H54 (cell line): ENCODE measurements around the gene IGSF21.

ENCODE experiments used
- DNase-seq: peaks from one replicate; pipeline ENCODE4 v3.0.0; 2011; ENCODE audit warnings: low spot score, mixed read lengths; ENCODE audit not compliant: insufficient read length
- FAIRE-seq: peaks from 3 replicates; lab custom pipeline; 2011; peaks lifted over from hg19 to GRCh38; lab: Jason Lieb, UNC
- POLR2A ChIP-seq: IDR thresholded peaks from 2 replicates; pipeline ENCODE4 v1.6.1; 2011; ENCODE audit warnings: low read depth, mild to moderate bottlenecking, low read length

IGSF21 gene

GRCh38 chr1:18401921-18402320, 294.3 kb downstream of the IGSF21 start:
- no peak for FAIRE-seq

GRCh38 chr1:18404460-18404859, 296.9 kb downstream of the IGSF21 start:
- no peak for DNase-seq
- TF ChIP-seq POLR2A = no peak
- FAIRE-seq = no peak

More at GRCh38 chr1:18401921-18402320, 294.3 kb downstream of the IGSF21 start:
- no peak for DNase-seq
- TF ChIP-seq POLR2A = no peak

GRCh38 chr1:18407166-18408045, 299.8 kb downstream of the IGSF21 start:
- FAIRE-seq (no peak), DNase-seq (no peak)
- no peak for TF ChIP-seq POLR2A

- DNase-seq (no peak), FAIRE-seq (no peak)
- TF ChIP-seq POLR2A = no peak
Measured at GRCh38 chr1:18408656-18409370, 301.2 kb downstream of the IGSF21 start.

DNA sequence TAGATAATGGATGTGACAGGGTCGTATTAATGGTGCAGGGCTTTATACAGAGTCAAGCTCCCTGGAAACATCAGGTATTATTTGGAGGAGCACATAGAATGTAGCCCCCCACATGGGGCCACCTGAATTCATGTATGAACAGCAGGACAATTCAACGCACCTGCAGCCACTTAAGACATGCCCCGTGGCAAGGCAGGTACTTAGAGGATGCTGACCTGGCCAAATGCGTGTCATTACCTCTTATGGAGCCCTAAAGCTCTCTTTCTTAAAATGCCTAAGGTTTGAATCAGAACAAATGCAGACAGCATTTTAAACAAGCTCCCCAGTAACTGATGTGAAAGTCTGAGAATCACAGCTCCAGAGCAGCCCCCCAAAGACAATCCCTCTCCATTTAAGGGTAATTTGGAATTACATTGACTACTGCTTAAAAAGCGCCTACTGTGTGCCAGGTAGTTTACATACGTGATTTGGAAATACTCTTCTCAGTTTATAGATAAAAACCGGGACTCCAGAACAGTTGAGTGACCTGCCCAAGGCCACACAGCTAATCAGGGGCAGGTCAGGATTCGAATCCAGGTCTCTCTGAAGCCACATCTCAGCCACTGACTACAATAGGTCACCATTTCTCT, 302.1 kb downstream of the IGSF21 start:
- no peak for DNase-seq
- TF ChIP-seq POLR2A = no peak
- FAIRE-seq = no peak

GRCh38 chr1:18410407-18410806, 302.8 kb downstream of the IGSF21 start:
- TF ChIP-seq POLR2A = no peak
- FAIRE-seq (no peak), DNase-seq (no peak)

DNA sequence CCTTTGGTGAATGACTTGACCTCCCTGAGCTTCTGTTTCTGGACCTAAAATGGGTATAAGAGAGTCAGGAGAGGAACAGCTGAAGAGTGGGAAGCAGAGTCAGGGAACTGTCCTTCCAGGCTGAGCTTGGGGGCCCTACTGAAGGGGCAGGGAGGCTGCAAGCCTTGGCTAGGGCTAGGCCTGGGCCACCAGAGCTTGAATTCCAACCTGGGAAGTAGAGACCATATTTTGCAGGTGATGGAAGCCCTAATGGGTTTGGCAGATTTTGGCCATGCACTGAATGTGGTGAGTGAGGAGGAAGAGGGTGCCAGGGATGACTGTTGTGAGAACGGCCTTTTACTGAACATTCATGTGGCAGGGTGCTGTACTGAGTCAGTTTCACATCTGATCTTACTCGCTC, 303.7 kb downstream of the IGSF21 start:
- TF ChIP-seq POLR2A = no peak
- FAIRE-seq (no peak), DNase-seq (no peak)

DNA sequence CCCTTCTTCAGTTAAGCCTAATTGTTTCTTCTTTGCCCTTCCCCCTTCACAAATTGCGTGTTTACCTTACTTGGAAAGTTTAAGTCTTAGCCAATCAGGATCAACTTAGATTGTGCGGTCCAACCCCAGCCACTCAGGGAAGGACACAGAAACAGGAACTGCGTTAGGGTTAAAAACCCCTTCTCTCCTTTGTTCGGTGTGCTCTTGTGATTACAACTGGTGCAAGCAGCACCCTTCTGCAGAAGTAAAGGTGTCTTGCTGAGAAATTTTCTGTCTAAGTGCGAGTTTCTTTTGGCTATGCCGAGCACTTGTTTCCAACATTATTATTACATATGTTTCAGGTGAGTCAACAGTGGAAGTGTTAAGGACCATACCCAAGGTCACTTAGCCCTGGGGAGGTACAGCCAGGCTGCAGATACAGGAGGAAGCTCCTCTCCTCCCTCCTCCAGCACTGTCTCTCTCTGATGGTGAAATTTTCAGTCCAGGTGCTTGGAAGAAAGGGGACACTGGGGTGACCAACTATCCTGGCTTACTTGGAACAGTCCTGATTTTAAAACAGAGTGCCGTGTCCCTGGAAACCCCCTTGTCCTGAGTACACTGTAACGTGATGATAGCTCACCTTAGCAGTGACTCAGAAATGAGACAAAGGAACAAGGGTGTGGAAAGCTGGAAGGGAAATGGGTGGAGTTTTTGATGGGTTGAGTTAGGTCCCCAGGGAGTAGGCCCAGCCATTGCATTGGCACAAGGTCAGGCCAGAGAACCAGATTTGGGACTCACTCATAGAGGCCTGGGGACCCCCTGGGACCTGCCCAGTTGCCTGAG, 304.4 kb downstream of the IGSF21 start:
- no peak for DNase-seq
- TF ChIP-seq POLR2A = no peak
- FAIRE-seq = no peak

DNA sequence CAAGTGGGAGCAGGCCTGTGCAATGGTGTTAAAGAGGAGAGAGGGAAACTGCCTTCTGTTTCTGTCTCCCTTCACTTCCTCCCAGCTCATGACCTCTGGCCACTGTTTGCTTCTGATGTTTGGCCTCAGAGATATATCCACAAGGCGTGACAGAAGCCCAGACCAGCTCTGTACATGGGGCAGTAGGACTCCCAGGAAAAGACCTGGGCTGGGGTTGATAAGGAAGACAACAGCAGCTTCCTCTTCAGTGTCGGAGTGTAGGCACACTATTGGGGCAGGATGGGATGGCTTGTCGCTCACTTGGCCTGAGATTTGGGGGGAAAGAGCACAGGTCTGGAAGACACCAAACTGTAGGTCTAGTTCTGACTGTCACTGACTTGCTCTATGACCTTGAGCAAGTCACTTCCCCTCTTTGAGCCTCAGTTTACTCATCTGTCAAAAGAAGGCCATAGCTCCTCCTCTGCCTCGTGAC, 305.3 kb downstream of the IGSF21 start:
- no peak for DNase-seq
- no peak for FAIRE-seq
- no peak for TF ChIP-seq POLR2A

DNA sequence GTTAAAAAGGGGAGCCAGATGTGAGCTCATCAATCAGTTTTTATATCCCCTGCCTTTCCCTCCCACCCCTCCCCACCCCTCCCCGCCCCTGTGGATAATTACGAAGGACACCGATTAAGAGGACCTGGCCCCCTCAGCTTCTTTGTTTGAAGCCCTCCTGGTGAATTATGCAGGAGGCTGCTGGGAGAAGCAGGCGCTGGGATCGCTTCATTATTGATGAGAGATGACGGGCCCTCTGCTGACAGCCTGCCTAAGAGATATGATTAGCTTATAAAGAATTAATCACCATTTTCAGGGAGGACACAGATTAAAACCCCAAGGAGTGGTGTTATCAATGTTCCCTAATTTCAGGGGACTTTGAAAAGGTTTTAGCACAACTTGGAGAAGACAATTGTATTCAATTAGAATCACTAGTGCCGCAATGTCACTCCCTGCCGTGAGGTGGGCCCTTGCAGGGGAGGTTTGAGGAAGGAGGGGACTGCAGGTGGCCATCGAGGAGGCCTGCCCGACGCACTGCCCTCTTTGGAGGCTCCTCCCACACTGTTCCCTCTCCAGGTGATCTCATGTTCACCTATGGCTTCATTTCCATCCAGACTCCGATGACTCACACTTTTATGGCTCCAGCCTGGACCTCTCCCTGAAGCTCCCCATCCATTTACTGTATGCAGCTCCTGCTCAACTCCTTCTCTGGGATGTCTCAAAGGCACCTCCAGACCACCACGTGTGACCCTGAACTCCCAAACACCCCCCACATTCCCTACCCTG, 306.1 kb downstream of the IGSF21 start:
- FAIRE-seq (no peak), DNase-seq (no peak)
- no peak for TF ChIP-seq POLR2A

- no peak for FAIRE-seq
- no peak for DNase-seq
- TF ChIP-seq POLR2A = no peak
Measured at GRCh38 chr1:18414321-18414720, 306.7 kb downstream of the IGSF21 start.

DNA sequence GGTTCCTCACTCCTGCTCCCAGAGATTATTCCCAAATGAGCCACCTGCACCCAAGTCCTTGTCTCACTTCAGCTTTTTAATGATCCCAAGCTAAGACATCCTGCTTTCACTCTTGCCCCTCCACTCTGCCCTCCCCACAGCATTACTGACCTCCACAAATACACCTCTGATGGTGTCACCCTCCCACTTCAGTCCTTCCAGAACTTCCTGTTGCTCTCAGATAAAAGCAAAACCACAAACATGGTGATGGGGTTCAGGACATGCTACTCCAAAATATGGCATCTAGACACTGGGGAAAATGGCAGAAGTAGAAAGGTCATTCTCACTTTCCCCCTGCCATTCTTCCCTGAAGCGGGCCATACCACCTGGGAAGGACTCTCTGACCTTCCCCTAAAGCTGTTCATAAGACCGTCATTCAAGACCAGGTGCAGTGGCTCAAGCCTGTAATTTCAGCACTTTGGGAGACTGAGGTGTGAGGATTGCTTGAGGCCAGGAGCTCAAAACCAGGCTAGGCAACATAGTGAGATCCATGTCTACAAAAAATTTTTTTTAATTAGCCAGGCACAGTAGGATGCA, 307.4 kb downstream of the IGSF21 start:
- no peak for TF ChIP-seq POLR2A
- no peak for DNase-seq
- no peak for FAIRE-seq
